ENCODE results near the gene CASTOR1.
"Not testable (repeated sequence)": the region's sequence is repeated elsewhere in the genome, so short reads cannot be mapped to it uniquely, and the experiment has no call there.

The CASTOR1 gene

GRCh38 chr22:30289141-30289979, at the start of gene CASTOR1:
TSS of gene CASTOR1 (minus strand) at chr22:30289505. CDS start at chr22:30289497, 8 bp downstream.
- DNase-seq (ENCODE audit: low spot score): peak; percentile 91

DNA sequence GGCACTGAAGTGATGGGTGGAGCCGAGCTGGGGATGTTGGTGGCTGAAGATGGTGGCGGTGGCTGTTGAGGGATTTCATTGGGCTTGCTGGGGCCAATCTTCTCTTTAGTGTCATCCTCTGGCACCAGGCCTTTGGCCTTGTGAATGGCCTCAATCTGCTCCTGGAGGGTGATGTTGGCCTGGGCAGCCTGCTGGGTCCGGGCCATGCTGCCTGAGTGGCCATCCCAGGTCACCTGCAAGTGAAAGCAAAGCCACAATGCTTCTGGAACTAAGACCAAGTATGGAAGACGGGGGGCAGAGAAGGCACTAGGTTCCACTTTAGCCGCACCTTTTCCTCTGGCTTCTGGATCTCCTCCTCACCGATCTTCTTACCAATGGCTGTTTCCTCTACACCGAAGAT, 49.5 kb upstream of the CASTOR1 start:
- no peak for DNase-seq (ENCODE audit: low spot score)

GRCh38 chr22:30338341-30338740, 49.0 kb upstream of the CASTOR1 start:
- DNase-seq (ENCODE audit: low spot score): not testable (repeated sequence)

GRCh38 chr22:30337461-30337778, 48.1 kb upstream of the CASTOR1 start:
- no peak for DNase-seq (ENCODE audit: low spot score)

GRCh38 chr22:30336752-30337460, 47.6 kb upstream of the CASTOR1 start:
- peak; percentile 36 for DNase-seq (ENCODE audit: low spot score)

GRCh38 chr22:30335236-30335635, 45.9 kb upstream of the CASTOR1 start:
- no peak for DNase-seq (ENCODE audit: low spot score)

DNA sequence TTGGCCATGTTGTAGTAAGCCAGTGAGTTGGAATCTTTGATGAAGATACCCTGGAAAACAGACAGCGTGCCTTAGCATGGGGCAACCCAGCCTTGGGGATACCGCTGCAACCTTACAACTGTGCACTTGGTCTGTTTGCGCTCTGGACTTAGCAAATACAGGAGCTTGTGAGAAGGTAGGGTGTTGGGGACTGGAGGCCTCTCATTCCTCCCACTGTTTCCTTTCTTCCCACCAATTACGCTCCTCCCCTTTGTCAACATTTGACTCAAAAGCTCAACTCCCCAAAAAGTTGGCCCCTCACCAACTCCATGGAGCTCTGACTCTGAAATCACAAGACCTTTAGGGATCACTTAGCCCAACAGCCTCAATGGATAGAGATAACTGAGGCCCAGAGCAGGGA, 45.3 kb upstream of the CASTOR1 start:
- no peak for DNase-seq (ENCODE audit: low spot score)

- DNase-seq (ENCODE audit: low spot score): no peak
These were observed 44.4 kb upstream of the CASTOR1 start for GRCh38 chr22:30333707-30334087.

DNA sequence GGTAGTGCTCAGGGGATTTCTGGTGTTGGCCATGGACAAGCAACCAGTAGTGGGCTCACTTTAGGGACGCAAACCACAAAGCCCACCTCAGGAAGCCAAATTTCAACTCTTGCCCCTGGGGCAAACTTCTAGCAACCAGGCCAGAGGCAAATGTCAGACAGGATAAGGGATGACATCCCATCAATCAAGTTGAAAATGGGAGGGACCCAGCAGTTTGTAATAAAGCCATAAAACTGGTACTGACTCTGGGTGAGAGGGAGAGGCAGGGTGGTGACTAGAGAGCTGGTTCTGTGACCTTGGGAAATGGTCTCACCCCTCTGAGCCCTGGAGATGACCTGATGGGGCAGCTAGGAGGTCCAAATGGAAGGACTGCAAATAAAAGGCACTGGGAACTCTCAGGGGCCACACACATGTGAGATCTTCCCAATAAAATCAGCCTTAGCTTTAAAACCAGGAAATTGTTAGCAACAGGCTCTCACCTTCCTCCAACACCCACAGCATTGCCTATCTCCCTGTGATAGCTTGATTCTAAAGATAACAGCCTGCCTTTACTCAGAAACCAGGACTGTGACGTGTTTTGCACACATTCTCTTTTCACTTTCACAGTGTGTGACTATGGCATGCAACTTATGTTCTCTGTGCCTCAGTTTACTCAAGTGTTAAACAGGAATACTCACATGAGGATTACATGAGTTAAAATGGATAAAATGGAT, 43.8 kb upstream of the CASTOR1 start:
- no peak for DNase-seq (ENCODE audit: low spot score)

- peak; percentile 52 for DNase-seq (ENCODE audit: low spot score)
These were observed 43.2 kb upstream of the CASTOR1 start for GRCh38 chr22:30332551-30332950.

GRCh38 chr22:30328466-30329049, 39.3 kb upstream of the CASTOR1 start:
- DNase-seq (ENCODE audit: low spot score): no peak

DNA sequence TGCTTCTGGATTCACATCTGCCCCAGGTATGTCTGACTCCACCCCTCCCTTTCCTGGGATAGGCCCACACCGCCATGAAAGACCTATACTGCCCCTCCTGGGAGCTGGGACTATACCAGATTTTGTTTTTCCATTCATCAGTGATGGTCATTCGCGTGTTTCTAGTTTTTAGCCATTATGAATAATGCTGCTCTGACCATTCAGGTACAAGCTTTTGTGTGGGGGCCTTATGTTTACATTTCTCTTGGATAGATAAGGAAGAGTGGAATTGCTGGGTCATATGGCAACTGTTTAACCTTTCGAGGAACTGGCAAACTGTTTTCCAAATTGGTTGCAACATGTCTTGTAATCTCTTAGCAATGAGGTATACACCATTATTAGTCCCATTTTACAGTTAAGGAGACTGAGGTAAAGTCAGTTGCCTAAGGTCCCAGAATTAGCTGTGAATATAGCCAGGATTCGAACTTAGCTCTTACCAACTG, 38.6 kb upstream of the CASTOR1 start:
- DNase-seq (ENCODE audit: low spot score): no peak

DNA sequence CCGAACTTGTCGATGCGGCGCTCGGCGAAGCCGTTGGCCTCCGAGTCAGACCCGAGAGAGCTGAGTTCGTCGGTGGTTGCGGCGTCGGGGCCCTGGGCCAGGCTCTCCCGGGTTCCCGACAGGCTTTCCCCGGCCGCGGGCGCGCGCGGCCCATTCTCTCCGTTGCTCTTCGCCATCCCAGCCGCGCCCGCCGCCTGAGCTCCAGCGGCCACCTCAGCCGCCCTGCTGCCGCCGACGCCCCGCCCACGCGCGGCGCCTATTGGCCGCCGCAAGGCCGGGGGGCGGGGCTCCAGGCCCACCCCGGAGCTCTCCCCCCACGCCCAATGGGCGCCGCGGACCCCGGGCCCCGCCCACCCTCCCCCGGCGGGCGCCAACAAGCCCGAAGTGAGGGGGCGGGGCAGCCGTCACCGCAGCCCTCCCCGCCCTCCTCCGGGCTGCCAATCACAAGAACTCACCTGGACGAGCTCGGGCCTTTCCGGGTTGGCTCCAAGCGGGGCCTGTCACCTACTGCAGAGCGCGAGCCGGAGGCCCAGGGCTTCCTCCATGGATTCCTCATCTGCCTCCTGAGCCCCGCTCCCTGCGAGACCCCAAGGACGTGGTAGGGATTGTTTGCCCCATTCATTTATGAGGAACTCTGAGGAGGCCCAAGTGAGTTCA, 37.5 kb upstream of the CASTOR1 start, which contains the start of gene TBC1D10A:
TSS of gene TBC1D10A (minus strand) at position 236 of the 657 bp plus-strand sequence. CDS start at position 176, 60 bp downstream.
- DNase-seq (ENCODE audit: low spot score): peak; percentile 85

DNA sequence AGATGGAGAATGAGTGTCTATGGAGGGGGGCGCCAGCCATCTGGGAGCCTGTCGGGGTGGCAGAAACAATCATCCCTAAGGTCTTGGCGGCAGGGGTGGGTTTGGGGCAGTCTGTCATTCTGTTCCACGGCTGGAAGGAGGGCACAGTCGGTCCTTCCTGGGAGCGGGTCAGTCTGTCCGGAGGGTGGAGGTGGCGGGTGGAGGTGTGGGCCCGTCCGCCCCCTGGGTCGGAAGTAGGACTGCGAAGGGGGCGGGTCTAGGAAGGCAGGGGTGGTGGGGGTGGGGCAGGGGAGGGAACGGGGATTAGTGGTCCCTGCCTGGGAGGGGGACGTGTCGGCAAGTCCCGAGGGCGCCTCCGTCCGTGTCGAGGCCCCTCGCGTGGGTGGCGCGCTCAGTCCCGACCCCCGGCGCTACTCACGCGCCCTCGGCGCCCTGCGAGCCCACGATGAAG, 37.0 kb upstream of the CASTOR1 start:
- DNase-seq (ENCODE audit: low spot score): no peak

- DNase-seq (ENCODE audit: low spot score): no peak
These were observed 36.5 kb upstream of the CASTOR1 start for GRCh38 chr22:30325724-30326254.

GRCh38 chr22:30325065-30325720, 35.9 kb upstream of the CASTOR1 start:
- no peak for DNase-seq (ENCODE audit: low spot score)

GRCh38 chr22:30324014-30324730, 34.9 kb upstream of the CASTOR1 start:
- DNase-seq (ENCODE audit: low spot score): no peak

GRCh38 chr22:30323246-30323645, 33.9 kb upstream of the CASTOR1 start:
- DNase-seq (ENCODE audit: low spot score): no peak

- DNase-seq (ENCODE audit: low spot score): no peak
These were observed 32.2 kb upstream of the CASTOR1 start for GRCh38 chr22:30321461-30321860.

- DNase-seq (ENCODE audit: low spot score): no peak
These were observed 30.8 kb upstream of the CASTOR1 start for GRCh38 chr22:30320021-30320556.
